IMR-90 (cell line): Measurements from ENCODE around the gene AMOTL1. TPM values are rescaled to one million over a fixed set of nuclear protein-coding genes. Genes with fewer than 3 reads are reported as not detected.

Source experiments
- ATAC-seq: fragments of 200-7000 bp; cut with Tn5 transposase; 2 replicates; pipeline ENCODE4 v1.9.1; 2020; ENCODE audit warnings: low read depth, mild to moderate bottlenecking, moderate library complexity
- BruUV-seq: library from RNA; stranded (reverse); fragments of 400-500 nt; replicated peaks from 2 replicates; lab custom pipeline; 2021; lab: Mats Ljungman, UMichigan
- CTCF ChIA-PET: fragments of 300-600 bp; formaldehyde crosslinking; extraction: SDS; loops from one replicate; lab custom pipeline; 2021; ENCODE audit warnings: antibody characterized with exemption; lab: Yijun Ruan, JAX
- POLR2A ChIA-PET: fragments of 300-600 bp; sonication (Branson Sonifier 250); formaldehyde crosslinking; loops from one replicate; lab custom pipeline; 2022; ENCODE audit warnings: antibody characterized with exemption; ENCODE audit not compliant: unreplicated experiment; lab: Charles Lee
- DNase-seq: peaks from one replicate; pipeline ENCODE4 v3.0.0; 2013
- H2AFZ ChIP-seq: replicated peaks from 2 replicates; pipeline ENCODE3; 2013; ENCODE audit warnings: low read length, mild to moderate bottlenecking; ENCODE audit not compliant: poor library complexity
- H2AK5ac ChIP-seq: 2 replicates; pipeline ENCODE4 v1.6.1; 2013; ENCODE audit warnings: low read depth, low read length, inconsistent platforms
- H2AK9ac ChIP-seq: replicated peaks from 2 replicates; pipeline ENCODE3; 2013; ENCODE audit warnings: mild to moderate bottlenecking, low read depth, low read length, moderate library complexity; ENCODE audit not compliant: poor library complexity
- H2BK120ac ChIP-seq: 2 replicates; pipeline ENCODE4 v1.6.1; 2013; ENCODE audit warnings: low read depth, low read length, inconsistent platforms
- H2BK15ac ChIP-seq: 3 replicates; pipeline ENCODE4 v1.6.1; 2013; ENCODE audit warnings: low read depth, low read length, inconsistent platforms
- H2BK20ac ChIP-seq: 2 replicates; pipeline ENCODE4 v1.6.1; 2013; ENCODE audit warnings: low read depth, mild to moderate bottlenecking, inconsistent platforms, low read length, moderate library complexity
- H2BK5ac ChIP-seq: 2 replicates; pipeline ENCODE4 v1.6.1; 2013; ENCODE audit warnings: mild to moderate bottlenecking, low read depth, low read length, inconsistent platforms; ENCODE audit not compliant: poor library complexity, severe bottlenecking
- H3K14ac ChIP-seq: replicated peaks from 2 replicates; pipeline ENCODE4 v1.6.1; 2013; ENCODE audit warnings: low read depth, low read length, inconsistent platforms
- H3K18ac ChIP-seq: 2 replicates; pipeline ENCODE4 v1.6.1; 2013; ENCODE audit warnings: low read depth, low read length, control low read depth
- H3K23ac ChIP-seq: 2 replicates; pipeline ENCODE4 v1.6.1; 2013; ENCODE audit warnings: low read depth, low read length, inconsistent platforms
- H3K27ac ChIP-seq: 2 replicates; pipeline ENCODE4 v1.5.1; 2013; ENCODE audit warnings: mild to moderate bottlenecking, control low read depth, low read length; ENCODE audit not compliant: insufficient read depth
- H3K27me3 ChIP-seq: 2 replicates; pipeline ENCODE4 v1.6.1; 2013; ENCODE audit warnings: low read length; ENCODE audit not compliant: control insufficient read depth, insufficient read depth
- H3K36me3 ChIP-seq: 2 replicates; pipeline ENCODE4 v1.6.1; 2013; ENCODE audit warnings: low read length, mixed read lengths; ENCODE audit not compliant: control insufficient read depth, insufficient read depth
- H3K4ac ChIP-seq: 2 replicates; pipeline ENCODE4 v1.6.1; 2013; ENCODE audit warnings: low read depth, low read length, inconsistent platforms
- H3K4me1 ChIP-seq: 2 replicates; pipeline ENCODE4 v1.6.1; 2013; ENCODE audit warnings: low read length, mixed read lengths; ENCODE audit not compliant: control insufficient read depth, insufficient read depth
- H3K4me2 ChIP-seq: 2 replicates; pipeline ENCODE4 v1.6.1; 2013; ENCODE audit warnings: low read depth, mild to moderate bottlenecking, control low read depth, low read length, moderate library complexity
- H3K4me3 ChIP-seq: 2 replicates; pipeline ENCODE4 v1.5.1; 2013; ENCODE audit warnings: low read depth, mild to moderate bottlenecking, control low read depth, low read length, moderate library complexity; ENCODE audit not compliant: insufficient read depth
- H3K56ac ChIP-seq: 2 replicates; pipeline ENCODE4 v1.6.1; 2013; ENCODE audit warnings: low read length, inconsistent platforms; ENCODE audit not compliant: insufficient read depth; ENCODE audit errors: extremely low read depth
- H3K79me1 ChIP-seq, 2 experiments: 2 replicates each; pipeline ENCODE4 v1.6.1; 2013; ENCODE audit warnings: low read length in 2 of 2, inconsistent platforms in 1 of 2, low read depth in 1 of 2
- H3K9ac ChIP-seq: 2 replicates; pipeline ENCODE4 v1.6.1; 2013; ENCODE audit warnings: low read depth, low read length, control low read depth
- H3K9me1 ChIP-seq: 2 replicates; pipeline ENCODE4 v1.6.1; 2013; ENCODE audit warnings: low read length, inconsistent platforms; ENCODE audit not compliant: insufficient read depth
- H3K9me3 ChIP-seq: 2 replicates; pipeline ENCODE4 v1.6.1; 2013; ENCODE audit warnings: low read length; ENCODE audit not compliant: control insufficient read depth, insufficient read depth
- H4K20me1 ChIP-seq: 2 replicates; pipeline ENCODE4 v1.6.1; 2013; ENCODE audit warnings: low read length, inconsistent platforms; ENCODE audit not compliant: insufficient read depth
- H4K5ac ChIP-seq: 2 replicates; pipeline ENCODE4 v1.6.1; 2013; ENCODE audit warnings: mild to moderate bottlenecking, low read depth, low read length, control low read depth
- H4K8ac ChIP-seq, 2 experiments: 2 replicates each; pipeline ENCODE4 v1.6.1; 2013; ENCODE audit warnings: low read depth in 2 of 2, low read length in 2 of 2, control low read depth in 1 of 2, inconsistent platforms in 1 of 2
- H4K91ac ChIP-seq: 2 replicates; pipeline ENCODE4 v1.6.1; 2013; ENCODE audit warnings: low read depth, low read length, inconsistent platforms; ENCODE audit not compliant: insufficient read depth
- BHLHE40 ChIP-seq: fragments of 150-350 bp; IDR thresholded peaks from 2 replicates; pipeline ENCODE4 v1.6.1; 2016; ENCODE audit warnings: mild to moderate bottlenecking, low read depth, low read length
- CEBPB ChIP-seq: IDR thresholded peaks from 2 replicates; pipeline ENCODE4 v1.6.1; 2012; ENCODE audit warnings: low read depth, low read length, improper control_type of control experiment
- CHD1 ChIP-seq: IDR thresholded peaks from 2 replicates; pipeline ENCODE4 v1.6.1; 2012; ENCODE audit warnings: low read depth, low read length, improper control_type of control experiment
- MAFK ChIP-seq: IDR thresholded peaks from 2 replicates; pipeline ENCODE4 v1.6.1; 2012; ENCODE audit warnings: low read depth, low read length, improper control_type of control experiment
- MAZ ChIP-seq: IDR thresholded peaks from 2 replicates; pipeline ENCODE4 v1.6.1; 2012; ENCODE audit warnings: low read depth, mild to moderate bottlenecking, low read length, improper control_type of control experiment, moderate library complexity, borderline replicate concordance
- MXI1 ChIP-seq: IDR thresholded peaks from 2 replicates; pipeline ENCODE4 v1.6.1; 2012; ENCODE audit warnings: low read depth, mild to moderate bottlenecking, low read length, moderate library complexity, borderline replicate concordance
- NFE2L2 ChIP-seq: fragments of 150-350 bp; IDR thresholded peaks from 2 replicates; pipeline ENCODE4 v1.6.1; 2016; ENCODE audit warnings: low read depth, mild to moderate bottlenecking, low read length
- RAD21 ChIP-seq: IDR thresholded peaks from 2 replicates; pipeline ENCODE4 v1.6.1; 2012; ENCODE audit warnings: low read length, improper control_type of control experiment
- SMC3 ChIP-seq: fragments of 150-350 bp; IDR thresholded peaks from 2 replicates; pipeline ENCODE4 v1.6.1; 2016; ENCODE audit warnings: low read depth, mild to moderate bottlenecking, antibody characterized with exemption, low read length, moderate library complexity
- USF2 ChIP-seq: fragments of 150-350 bp; IDR thresholded peaks from 2 replicates; pipeline ENCODE4 v1.6.1; 2017; ENCODE audit warnings: mild to moderate bottlenecking, antibody characterized with exemption, low read length, low read depth
- WGBS, 2 experiments: methylation state at CpG; one replicate each; pipeline versions ENCODE4 v1.1.5 to v1.1.7; 2013; ENCODE audit warnings: missing lambda C conversion rate in 2 of 2; ENCODE audit not compliant: insufficient read length in 1 of 2; ENCODE audit errors: extremely low coverage in 2 of 2; 5-methylcytosine and 5-hydroxymethylcytosine counted together
- dilution Hi-C: fragments of 300-500 bp; cut with HindIII; formaldehyde crosslinking; loops from one replicate; pipeline ENCODE4 v1.14.3; 2018; ENCODE audit warnings: low sequenced_read_pairs; ENCODE audit not compliant: unreplicated experiment
- in situ Hi-C: fragments of 300-500 bp; cut with MboI; formaldehyde crosslinking; loops from 3 replicates; pipeline ENCODE4 v1.14.3; 2019; ENCODE audit warnings: low sequenced_read_pairs, inconsistent platforms, mixed read lengths
- intact Hi-C: fragments of 100-400 bp; cut with micrococcal nuclease; formaldehyde crosslinking; loops from 2 replicates; pipeline ENCODE4 v1.10.0; 2022
- polyA plus RNA-seq, 3 experiments: library from polyadenylated mRNA; depleted of rRNA; stranded (reverse); fragments of >200 nt; gene quantifications; 2 replicates each; pipeline ENCODE4 v1.2.3, GENCODE V29; 2012; ENCODE audit warnings: low replicate concordance in 1 of 3
- total RNA-seq: library from RNA; depleted of rRNA; stranded (reverse); fragments of >200 nt; gene quantifications from 2 replicates; pipeline ENCODE4 v1.2.3, GENCODE V29; 2012

AMOTL1 gene
- total and polyA plus RNA-seq, 2 of the 4 experiments (the other 2 are of a cell fraction): 18.6 to 49.5 TPM

DNA sequence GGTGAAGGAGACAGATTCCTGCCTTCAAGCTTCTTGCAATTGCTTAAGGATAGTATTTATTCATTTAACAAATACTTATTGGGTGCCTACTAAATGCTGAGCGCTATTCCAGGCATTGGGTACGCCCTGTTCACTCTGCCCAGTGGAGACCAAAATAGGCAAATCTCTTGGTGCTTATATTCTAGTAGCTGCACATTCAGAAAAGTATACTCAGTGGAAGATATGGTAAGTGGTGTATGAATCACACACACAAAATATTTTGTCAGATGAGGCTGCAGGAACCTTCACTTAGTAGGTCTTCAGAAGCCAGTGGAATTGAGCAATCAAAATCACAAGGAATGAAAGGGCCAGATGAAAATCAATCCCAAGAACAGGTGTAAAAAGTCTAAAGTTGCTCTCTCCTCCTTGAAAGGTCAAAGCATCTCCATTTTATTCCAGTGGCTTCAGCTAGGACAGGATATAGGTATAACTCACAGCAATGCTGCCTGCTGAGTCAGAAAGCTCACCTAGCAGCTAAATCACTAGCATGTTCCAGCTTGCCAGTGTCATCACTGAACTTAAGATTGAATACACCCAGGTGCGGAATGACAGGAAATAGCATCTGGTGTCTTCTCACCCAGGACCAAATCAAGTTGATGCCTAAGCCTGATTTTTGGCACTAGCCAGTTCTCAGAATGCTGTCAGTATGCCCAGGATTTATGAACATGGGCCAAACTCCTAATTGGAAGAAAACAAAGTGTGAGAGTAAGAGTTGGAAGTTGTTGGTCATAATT is 83.9 kb downstream of the AMOTL1 start:
- Histone ChIP-seq H2AK9ac (no peak overlapping the region), H2BK5ac (no peak overlapping the region), H2BK15ac (no peak overlapping the region), H3K27ac (no peak overlapping the region), H3K18ac (no peak overlapping the region), H4K8ac (no peak overlapping the region), H3K79me1 (peaks cover 42 to 64% of the 10 kb centered on the region in 2 experiments), H3K4me3 (no peak overlapping the region), H2BK20ac (no peak overlapping the region), H2BK120ac (no peak overlapping the region), H3K27me3 (no peaks in the 10 kb centered on the region), H3K9ac (no peak overlapping the region), H3K56ac (no peak overlapping the region), H3K9me1 (peaks cover 22% of the 10 kb centered on the region), H3K36me3 (peaks cover 59% of the 10 kb centered on the region), H3K4me1 (peaks cover 2% of the 10 kb centered on the region; the same call in 1 of the 2 replicates), H2AFZ (no peak overlapping the region), H3K14ac (no peak overlapping the region), H3K9me3 (no peaks in the 10 kb centered on the region), H4K91ac (no peak overlapping the region), H2AK5ac (no peak overlapping the region), H3K4ac (no peak overlapping the region), H3K23ac (no peak overlapping the region), H4K20me1 (no peaks in the 10 kb centered on the region), H3K4me2 (no peak overlapping the region), H4K5ac (no peak overlapping the region)
- intact Hi-C loops (no loop called here), dilution Hi-C loops (no loop called here), in situ Hi-C loops (no loop called here)
- ATAC-seq: no peak
- ChIA-PET POLR2A (no interaction called here), CTCF (interaction anchor here (1.4 kb wide), 1 partner anchor 57 kb away, joined by 4 read pairs; no protein-coding TSS in a partner anchor)
- no peak for DNase-seq
- TF ChIP-seq NFE2L2 (no peak), MAFK (no peak), CEBPB (no peak), MAZ (no peak), RAD21 (no peak), BHLHE40 (no peak), CHD1 (no peak), MXI1 (no peak), USF2 (no peak), SMC3 (no peak)
- 100% methylated on average over 1 of the region's 3 CpGs; no CpG with 5 or more reads in 1 of the 2 experiments for WGBS, 2 experiments
- no TSS peak for BruUV-seq
